Stimulated activated CD4-positive, alpha-beta T cell treated with anti-CD3 and anti-CD28 coated beads, Interleukin-2, amount 100 ng/mL, for 24 hours (primary cell): ENCODE results near the gene TDRD9.

Experiments
- DNase-seq, 2 donors: peaks; one replicate each; pipeline ENCODE4 v3.0.0-alpha.2; 2020

Gene TDRD9

GRCh38 chr14:104026024-104026423 lies 97.8 kb downstream of the TDRD9 start:
- DNase-seq: no peak

DNA sequence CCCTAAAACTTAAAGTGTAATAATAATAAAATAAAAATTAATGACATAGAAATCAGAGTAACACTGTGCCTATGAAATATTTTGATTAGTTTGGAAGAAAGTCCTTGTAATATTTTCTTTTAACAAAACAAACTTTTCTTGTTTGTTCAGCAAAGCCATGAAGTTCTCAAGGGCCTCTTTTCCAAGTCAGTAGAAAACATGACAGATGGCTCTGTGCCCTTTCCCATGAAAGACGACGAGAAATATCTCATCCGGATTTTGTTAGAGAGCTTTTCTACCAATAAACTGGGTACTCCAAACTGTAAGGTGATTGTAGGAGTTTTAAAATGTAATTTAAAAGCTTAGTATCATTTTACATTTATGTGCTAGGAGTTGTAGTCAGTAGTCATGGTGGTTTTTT lies 102.7 kb downstream of the TDRD9 start:
- no peak for DNase-seq

DNA sequence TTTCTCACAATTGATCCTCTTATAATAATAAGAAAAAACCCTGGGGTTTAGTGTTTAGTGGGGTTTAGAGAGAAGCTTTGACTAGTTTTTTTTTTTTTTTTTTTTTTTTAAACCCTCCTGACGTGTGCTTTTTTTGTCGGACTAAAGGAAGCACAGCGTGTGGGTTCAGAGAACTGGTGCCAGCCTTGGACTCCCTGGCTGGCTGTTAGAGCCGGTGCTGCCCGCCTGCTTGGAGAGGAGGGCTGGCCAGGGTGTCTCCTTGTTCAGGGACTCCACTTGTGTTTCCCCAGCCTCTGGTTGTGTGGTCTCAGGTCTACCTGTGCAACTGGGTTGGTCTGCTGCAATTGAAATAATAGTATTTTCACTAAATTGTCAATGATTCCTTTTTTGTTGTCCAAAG lies 103.1 kb downstream of the TDRD9 start:
- no peak for DNase-seq

DNA sequence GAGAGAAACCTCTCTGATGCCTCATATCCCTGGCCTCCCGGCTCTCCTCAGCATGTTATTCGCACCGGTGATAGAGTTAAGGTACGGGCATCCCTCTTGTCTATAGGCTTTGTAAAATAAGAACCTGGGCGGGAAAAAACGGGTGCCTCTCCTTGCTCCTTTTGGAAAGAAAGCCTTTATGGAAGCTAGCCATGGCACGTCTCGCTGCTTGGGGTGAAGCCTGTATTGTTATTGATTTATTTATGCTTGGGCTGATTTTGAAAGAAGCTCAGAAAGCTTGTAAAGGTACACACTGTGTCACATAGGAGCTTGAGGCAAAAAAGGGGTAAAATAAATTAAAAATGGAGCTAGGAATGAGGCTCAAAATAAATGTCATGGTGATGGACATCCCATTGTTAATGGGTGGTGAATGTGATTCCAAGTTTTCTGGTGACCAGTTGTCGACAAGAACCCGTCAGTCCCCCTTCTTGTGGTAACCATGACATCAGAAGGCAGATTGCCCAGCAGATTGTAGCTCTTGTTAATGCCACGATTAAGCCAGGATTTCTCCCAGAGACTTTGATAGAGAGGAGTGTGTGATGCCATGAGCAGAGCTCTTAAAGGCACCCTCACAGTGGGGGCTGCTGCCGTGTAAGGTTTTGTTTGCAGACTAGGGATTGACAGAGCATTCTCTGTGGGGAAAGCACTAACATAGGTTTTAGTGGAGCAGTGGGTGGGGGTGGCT lies 106.9 kb downstream of the TDRD9 start:
- no peak for DNase-seq

- DNase-seq: no peak
These were observed 108.0 kb downstream of the TDRD9 start for GRCh38 chr14:104036212-104036611.

GRCh38 chr14:104037074-104037473 lies 108.8 kb downstream of the TDRD9 start:
- DNase-seq: no peak

DNA sequence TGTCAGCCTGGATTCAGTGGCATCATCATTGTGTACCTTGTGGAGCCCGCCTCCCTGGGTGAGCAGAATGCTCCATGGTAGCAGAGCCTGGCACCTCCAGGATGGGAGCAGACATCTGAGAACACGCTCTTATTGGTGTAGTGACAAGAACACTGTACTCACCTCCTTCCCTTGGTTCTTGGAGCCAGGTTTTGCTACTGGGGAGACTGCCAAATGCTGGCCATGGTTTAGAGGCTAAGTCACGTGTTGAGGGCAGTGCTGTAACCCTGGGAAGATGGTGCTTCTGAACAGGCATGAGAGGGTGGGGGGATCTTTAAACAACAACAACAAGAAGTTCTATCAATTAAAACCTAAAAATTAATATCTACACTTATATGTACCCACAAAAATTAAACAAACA lies 109.6 kb downstream of the TDRD9 start:
- no peak for DNase-seq

GRCh38 chr14:104039214-104039613 lies 111.0 kb downstream of the TDRD9 start:
- no peak for DNase-seq

GRCh38 chr14:104040539-104040938 lies 112.3 kb downstream of the TDRD9 start:
- no peak for DNase-seq

DNA sequence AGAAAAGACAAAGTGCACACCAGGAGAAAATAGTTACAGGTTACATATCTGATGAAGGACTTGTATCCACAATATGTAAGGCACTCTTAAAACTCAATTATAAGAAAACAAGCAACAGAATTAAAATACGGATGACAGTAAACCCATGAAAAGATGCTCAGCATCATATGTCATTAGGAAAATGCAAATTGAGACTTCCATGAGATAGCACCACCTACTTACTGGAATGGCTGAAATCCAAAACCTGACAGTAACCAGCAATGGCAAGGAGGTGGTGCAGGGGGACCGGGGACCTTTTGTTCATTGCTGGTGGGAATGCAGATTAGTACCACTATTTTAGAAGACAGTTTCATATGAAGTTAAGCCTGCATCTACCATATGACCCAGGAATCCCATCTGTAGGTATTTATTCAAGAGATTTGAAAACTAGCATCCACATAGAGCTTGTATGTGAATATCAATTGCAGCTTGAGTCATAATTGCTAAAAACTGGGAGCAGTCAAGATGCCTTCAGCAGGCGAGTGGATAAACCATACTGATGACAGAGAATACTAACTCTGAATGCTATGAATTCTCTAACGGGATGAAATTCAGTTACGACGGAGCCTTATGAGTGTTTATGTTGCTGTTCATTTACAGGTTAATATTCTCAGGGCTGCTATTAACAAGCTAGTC lies 113.3 kb downstream of the TDRD9 start:
- DNase-seq: no peak

DNA sequence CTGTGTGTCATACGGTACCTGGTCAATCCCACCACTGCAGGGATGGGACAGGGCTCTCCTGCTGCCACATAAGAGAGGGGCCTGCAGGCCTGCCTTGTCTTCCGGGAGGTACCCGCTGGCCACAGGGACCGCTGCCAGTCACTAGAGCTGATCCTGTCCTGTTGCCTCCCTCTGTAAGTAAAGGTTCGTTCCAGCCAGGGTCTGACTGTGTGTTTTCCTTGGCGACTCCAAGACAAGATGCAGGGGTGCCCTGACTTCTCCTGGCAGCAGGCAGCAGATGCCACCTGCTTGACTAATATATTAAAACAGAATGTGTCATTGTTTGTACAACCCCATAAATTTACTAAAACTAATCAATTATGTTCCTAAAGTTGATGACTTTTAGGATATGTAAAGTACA lies 115.8 kb downstream of the TDRD9 start:
- no peak for DNase-seq

DNA sequence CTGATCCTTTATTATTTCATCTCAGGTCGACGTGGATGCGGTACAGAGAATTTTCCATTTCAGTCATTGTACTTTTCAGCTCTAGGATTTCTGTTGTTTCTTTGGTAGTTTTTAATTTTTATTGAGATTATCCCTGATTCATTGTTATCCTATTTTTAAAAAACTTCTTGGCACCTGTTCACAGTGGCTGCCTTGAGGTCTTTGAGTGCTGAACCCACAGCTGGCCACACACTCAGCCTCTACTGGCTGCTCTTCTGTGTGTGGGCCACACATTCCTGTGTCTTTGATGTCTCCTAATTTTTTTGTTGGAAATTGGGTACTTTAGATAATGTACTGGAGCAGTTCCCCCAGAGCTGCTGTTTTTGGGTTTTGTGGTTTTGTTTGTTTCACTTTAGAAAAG lies 119.5 kb downstream of the TDRD9 start:
- no peak for DNase-seq

DNA sequence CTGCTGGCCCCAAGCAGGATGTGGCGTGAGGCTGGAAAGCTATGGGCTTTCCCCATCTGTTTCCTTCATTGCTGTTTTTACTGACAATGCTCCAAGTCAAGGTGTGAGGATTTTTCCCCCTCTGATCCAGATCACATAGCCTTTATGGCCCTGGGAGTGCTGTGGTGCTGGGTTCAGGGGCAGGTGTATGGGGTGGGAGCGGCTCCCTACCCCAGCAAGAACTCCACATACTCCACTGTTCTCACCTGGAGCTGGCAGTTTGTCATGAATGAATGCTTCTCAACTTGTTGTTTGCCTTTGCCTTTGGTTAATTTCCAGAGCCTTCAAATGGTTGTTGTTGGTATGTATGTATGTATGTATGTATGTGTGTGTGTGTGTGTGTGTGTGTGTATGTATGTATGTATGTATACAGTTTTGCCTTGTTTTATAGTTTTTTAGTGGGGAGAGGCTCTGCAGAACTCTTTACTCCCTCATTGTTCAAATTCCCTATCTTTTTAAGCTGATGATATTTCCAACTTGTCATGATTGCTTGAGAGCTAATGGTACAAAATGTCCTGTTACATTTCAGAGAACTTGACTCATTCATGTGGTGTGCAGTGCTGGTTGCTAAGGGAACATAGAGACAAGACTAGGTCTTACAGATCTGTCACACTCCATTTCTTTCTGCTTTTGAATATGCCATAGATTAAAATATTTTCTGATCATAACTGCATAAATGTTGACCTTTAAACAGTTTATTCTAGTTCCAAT lies 120.7 kb downstream of the TDRD9 start:
- no peak for DNase-seq

DNA sequence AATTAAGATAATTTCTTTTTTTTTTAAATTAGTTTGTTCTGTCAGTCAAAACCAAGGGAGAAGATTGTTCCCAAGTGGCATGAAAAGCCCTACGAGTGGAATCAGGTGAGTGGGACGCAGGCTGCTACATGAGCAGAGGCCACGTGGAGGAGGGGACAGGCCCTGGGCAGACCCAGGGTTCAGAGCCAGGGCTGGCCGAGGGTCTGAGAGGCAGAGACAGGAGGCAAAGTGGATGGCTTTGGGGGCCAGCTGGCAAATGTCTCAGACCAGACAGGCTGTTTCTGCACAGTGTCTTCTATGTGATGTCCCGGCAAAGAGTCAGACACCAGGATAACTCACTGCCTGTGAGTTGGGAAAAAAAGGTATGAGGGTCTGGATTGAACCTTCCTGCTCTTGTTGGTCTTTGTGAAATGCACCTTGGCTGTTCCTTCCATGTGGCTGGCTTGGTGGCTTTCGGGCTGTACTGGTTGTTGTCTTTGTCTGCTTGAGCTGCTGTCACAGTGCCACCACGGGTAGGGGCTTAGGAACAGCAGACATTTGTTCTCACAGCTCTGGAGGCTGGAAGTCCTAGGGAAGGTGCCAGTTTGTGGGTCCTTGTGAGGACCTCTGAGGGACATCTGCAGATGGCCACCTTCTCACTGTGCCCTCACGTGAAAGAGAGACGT lies 121.5 kb downstream of the TDRD9 start:
- no peak for DNase-seq

DNA sequence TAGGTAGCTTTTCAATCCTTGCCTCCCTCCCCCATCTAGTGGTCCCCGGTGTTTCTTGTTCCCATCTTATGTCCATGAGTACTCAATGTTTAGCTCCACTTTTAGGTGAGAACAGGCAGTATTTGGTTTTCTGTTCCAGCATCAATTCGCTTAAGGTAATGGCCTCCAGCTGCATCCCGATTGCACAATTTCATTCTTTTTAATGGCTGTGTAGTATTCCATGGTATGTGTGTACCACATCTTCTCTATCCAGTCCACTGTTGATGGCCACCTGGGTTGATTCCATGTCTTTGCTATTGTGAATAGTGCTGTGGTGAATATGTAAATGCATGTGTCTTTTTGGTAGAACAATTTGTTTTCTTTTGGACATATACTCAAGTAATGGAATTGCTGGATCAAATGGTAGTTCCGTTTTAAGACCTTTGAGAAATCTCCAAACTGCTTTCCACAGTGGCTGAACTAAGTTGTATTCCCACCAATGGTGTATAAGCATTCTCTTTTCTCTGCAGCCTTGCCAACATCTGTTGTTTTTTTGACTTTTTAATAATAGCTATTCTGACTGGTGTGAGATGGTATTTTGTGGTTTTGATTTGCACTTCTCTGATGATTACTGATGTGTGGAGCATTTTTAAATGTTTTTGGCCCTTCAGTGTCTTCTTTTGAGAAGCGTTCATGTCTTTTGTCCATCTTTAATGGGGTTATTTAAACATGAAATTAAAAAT lies 123.0 kb downstream of the TDRD9 start:
- DNase-seq: no peak

DNA sequence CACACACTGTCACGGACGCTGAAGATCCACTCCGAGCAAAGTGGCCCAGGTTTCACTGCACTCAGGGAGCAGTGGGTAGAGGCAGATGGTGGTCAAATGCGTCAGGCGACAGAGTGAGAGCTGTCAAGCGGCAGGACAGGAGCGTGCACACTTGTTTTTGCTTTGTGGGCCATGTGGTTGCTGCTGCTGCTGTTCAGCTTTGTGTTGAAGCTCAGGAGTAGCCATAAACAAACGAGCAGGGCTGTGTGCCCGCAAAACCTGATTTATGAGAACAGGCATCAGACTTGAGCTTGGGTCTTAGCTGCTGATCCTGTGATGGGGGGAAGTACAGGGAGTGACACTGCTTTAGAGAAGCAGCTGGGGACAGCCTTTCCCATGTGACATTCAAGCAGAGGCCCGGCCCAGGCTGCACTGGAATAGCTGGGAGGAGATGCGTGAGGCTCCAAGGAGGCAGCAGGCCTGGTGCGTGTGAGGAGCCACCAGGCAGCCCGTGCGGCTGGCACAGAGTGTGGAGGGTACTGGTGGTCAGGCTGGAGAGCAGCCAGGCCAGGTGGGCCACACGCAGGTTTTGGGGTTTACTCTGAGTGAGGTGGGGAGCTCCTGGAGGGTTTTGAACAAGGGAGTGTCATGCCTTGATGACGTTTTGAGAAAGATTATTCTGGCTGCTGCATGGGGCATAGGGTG lies 126.1 kb downstream of the TDRD9 start:
- no peak for DNase-seq

- DNase-seq: no peak
These were observed 134.0 kb downstream of the TDRD9 start for GRCh38 chr14:104062281-104062680.

DNA sequence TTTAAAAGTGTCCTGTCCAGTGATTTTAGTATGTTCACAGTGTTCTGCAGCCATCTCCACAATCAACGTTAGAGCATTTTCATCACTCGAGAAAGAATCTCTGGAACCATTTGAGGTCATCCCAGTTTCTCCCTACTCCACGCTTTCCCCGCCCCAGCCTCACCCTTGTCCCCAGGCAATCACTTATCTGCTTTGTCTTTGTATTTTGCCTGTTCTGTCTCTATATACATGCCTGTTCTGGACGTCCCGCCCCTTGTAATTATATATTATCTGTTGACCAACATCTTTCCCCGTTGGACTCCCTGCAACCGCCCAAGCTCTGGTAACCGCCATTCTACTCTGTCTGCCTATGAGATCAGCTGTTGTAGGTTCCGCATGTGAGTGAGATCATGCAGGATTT lies 135.7 kb downstream of the TDRD9 start:
- DNase-seq: no peak

DNA sequence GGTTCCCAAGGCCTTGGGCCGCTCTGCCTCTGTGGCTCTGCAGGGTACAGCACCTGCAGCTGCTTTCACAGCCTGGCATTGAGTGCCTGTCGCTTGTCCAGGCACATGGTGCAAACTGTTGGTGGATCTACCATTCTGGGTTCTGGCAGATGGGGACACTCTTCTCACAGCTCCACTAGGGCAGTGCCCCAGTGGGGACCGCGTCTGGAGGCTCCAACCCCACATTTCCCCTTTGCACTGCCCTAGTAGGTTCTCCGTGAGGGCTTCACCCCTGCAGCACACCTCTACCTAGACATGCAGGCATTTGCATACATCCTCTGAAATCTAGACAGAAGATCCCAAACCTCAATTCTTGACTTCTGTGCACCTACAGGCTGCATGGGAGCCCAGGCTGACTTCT lies 138.0 kb downstream of the TDRD9 start:
- DNase-seq: no peak

- DNase-seq: no peak
These were observed 138.6 kb downstream of the TDRD9 start for GRCh38 chr14:104066719-104067295.

GRCh38 chr14:104069541-104069940 lies 141.3 kb downstream of the TDRD9 start:
- DNase-seq: no peak

- DNase-seq: no peak
These were observed 144.3 kb downstream of the TDRD9 start for GRCh38 chr14:104072586-104072985.
